ENCODE results near the gene FOXO6. TPM values are rescaled to one million over a fixed set of nuclear protein-coding genes. Genes with fewer than 3 reads are reported as not detected.

The FOXO6 gene
- total and polyA plus RNA-seq, 2 of the 13 experiments (the other 11 are each of a cell fraction or from before 2014, with no cell fraction given), result 0.13 TPM; not detected in 1

- in situ Hi-C loops (cut with HindIII; ENCODE audit: extremely low pct_ligation_motif_present, low pct_unique_long_range_greater_than_20kb) (loop anchor here (5.0 kb wide), 2 partner anchors 108 to 148 kb away; no protein-coding TSS in a partner anchor), intact Hi-C loops (cut with micrococcal nuclease; ENCODE audit: unreplicated experiment) (no loop called here)
- Histone ChIP-seq H3K9me3 (ENCODE audit: low read length) (no peaks in the 10 kb centered on the region), H3K9ac (ENCODE audit: insufficient read depth, low read depth, low read length) (no peak overlapping the region), H3K4me3 (replicated peaks in 1 of 3; ENCODE audit: insufficient read depth in 1 of 3, low read depth in 2 of 3, low read length in 3 of 3) (no peak overlapping the region), H4K20me1 (ENCODE audit: insufficient read depth, low read length) (no peaks in the 10 kb centered on the region), H3K27ac (ENCODE audit: extremely low read length, insufficient read depth, low read length) (no peak overlapping the region), H3K4me2 (ENCODE audit: low read depth, low read length) (no peak overlapping the region), H2AFZ (ENCODE audit: low read length) (no peak overlapping the region), H3K4me1 (ENCODE audit: insufficient read depth, low read length) (peaks cover 4% of the 10 kb centered on the region; the same call in 1 of the 2 replicates), H3K79me2 (ENCODE audit: insufficient read depth, low read length) (no peaks in the 10 kb centered on the region), H3K36me3 (replicated peaks in 1 of 2; ENCODE audit: control insufficient read depth in 1 of 2, insufficient read depth in 2 of 2, low read length in 2 of 2) (no peaks in the 10 kb centered on the region), H3K27me3 (ENCODE audit: control insufficient read depth in 1 of 2, insufficient read depth in 2 of 2, low read length in 2 of 2) (peaks cover 1 to 7% of the 10 kb centered on the region in 2 experiments; a peak in 3 of 5 replicates)
- BruUV-seq (replicated peaks), result no TSS peak
- POLR2A ChIA-PET, result no interaction called here
- TF ChIP-seq KAT8 (CRISPR knock-in tag; IDR thresholded peaks at IDR 0.05) (no peak), REPIN1 (CRISPR knock-in tag; IDR thresholded peaks at IDR 0.05; ENCODE audit: borderline replicate concordance, low read depth) (no peak), EP300 (IDR thresholded peaks at IDR 0.05; ENCODE audit: low read depth in 2 of 2, low read length in 2 of 2) (no peak), EP300 (CRISPR knock-in tag; IDR thresholded peaks at IDR 0.05; ENCODE audit: borderline replicate concordance) (no peak), ZNF235 (CRISPR knock-in tag; IDR thresholded peaks at IDR 0.05; ENCODE audit: borderline replicate concordance) (no peak), ZFP37 (CRISPR knock-in tag; IDR thresholded peaks at IDR 0.05; ENCODE audit: borderline replicate concordance) (no peak)
- TF ChIP-seq, protein P1, sequence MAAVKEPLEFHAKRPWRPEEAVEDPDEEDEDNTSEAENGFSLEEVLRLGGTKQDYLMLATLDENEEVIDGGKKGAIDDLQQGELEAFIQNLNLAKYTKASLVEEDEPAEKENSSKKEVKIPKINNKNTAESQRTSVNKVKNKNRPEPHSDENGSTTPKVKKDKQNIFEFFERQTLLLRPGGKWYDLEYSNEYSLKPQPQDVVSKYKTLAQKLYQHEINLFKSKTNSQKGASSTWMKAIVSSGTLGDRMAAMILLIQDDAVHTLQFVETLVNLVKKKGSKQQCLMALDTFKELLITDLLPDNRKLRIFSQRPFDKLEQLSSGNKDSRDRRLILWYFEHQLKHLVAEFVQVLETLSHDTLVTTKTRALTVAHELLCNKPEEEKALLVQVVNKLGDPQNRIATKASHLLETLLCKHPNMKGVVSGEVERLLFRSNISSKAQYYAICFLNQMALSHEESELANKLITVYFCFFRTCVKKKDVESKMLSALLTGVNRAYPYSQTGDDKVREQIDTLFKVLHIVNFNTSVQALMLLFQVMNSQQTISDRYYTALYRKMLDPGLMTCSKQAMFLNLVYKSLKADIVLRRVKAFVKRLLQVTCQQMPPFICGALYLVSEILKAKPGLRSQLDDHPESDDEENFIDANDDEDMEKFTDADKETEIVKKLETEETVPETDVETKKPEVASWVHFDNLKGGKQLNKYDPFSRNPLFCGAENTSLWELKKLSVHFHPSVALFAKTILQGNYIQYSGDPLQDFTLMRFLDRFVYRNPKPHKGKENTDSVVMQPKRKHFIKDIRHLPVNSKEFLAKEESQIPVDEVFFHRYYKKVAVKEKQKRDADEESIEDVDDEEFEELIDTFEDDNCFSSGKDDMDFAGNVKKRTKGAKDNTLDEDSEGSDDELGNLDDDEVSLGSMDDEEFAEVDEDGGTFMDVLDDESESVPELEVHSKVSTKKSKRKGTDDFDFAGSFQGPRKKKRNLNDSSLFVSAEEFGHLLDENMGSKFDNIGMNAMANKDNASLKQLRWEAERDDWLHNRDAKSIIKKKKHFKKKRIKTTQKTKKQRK (IDR thresholded peaks at IDR 0.05; ENCODE audit: low read length), result no peak
- ATAC-seq (no peak), DNase-seq (ENCODE audit: low spot score) (no peak), FAIRE-seq (no peak)
- CTCF ChIA-PET (ENCODE audit: low intra/inter-chr PET ratio, low total read pairs), result no interaction called here
- WGBS (ENCODE audit: low lambda C conversion rate), result 50% methylated on average over 4 of the region's 4 CpGs
Measured at GRCh38 chr1:41430069-41430468, 68.8 kb downstream of the FOXO6 start.

All from HepG2 (cell line).